ENCODE measurements around the gene RHOH. TPM values are rescaled to one million over a fixed set of nuclear protein-coding genes. Genes with fewer than 3 reads are reported as not detected.
"Not testable (repeated sequence)": the region's sequence is repeated elsewhere in the genome, so short reads cannot be mapped to it uniquely, and the experiment has no call there.

Gene RHOH
- total and polyA plus RNA-seq, 5 donors from 2014 or later = 360 to 645 (median 432) TPM

GRCh38 chr4:40269133-40269532, 72.3 kb downstream of the RHOH start:
- H3K4me3 Mint-ChIP-seq = no peak overlapping the region
- H3K36me3 Mint-ChIP-seq = no peaks in the 10 kb centered on the region
- ATAC-seq (ENCODE audit: low read depth in 2 of 2) = no peak
- H3K4me1 ChIP-seq (ENCODE audit: control insufficient read depth, insufficient read depth, low read length, poor library complexity, severe bottlenecking) = peaks cover 15% of the 10 kb centered on the region
- no peaks in the 10 kb centered on the region for H3K36me3 ChIP-seq (ENCODE audit: control insufficient read depth, insufficient read depth, low read length)
- DNase-seq = no peak
- H3K27ac ChIP-seq (ENCODE audit: insufficient read depth, low read length, poor library complexity, severe bottlenecking) = no peak overlapping the region
- H3K9me3 Mint-ChIP-seq = peaks cover 0 to 2% (median 0%) of the 10 kb centered on the region in 7 donors
- H3K27me3 Mint-ChIP-seq = peaks cover under 1% of the 10 kb centered on the region
- peaks cover 0 to 52% (median 29%) of the 10 kb centered on the region in 4 donors for H3K4me1 Mint-ChIP-seq
- peak overlapping the region in 2 of 3 donors; percentile 32 to 73 for H3K27ac Mint-ChIP-seq
- H3K9me3 ChIP-seq (ENCODE audit: control insufficient read depth in 2 of 2, low read length in 2 of 2) = no peaks in the 10 kb centered on the region
- H3K4me3 ChIP-seq (ENCODE audit: low read depth, low read length) = no peak overlapping the region
- no peaks in the 10 kb centered on the region for H3K27me3 ChIP-seq (ENCODE audit: control insufficient read depth, insufficient read depth, low read length)

GRCh38 chr4:40270609-40271008, 73.8 kb downstream of the RHOH start:
- Histone ChIP-seq H3K9me3 (ENCODE audit: control insufficient read depth in 2 of 2, low read length in 2 of 2) (no peaks in the 10 kb centered on the region), H3K27me3 (ENCODE audit: control insufficient read depth, insufficient read depth, low read length) (no peaks in the 10 kb centered on the region), H3K36me3 (ENCODE audit: control insufficient read depth, insufficient read depth, low read length) (no peaks in the 10 kb centered on the region), H3K4me1 (ENCODE audit: control insufficient read depth, insufficient read depth, low read length, poor library complexity, severe bottlenecking) (peaks cover 10% of the 10 kb centered on the region), H3K4me3 (ENCODE audit: low read depth, low read length) (no peak overlapping the region), H3K27ac (ENCODE audit: insufficient read depth, low read length, poor library complexity, severe bottlenecking) (no peak overlapping the region)
- Mint-ChIP-seq H3K36me3 (no peaks in the 10 kb centered on the region), H3K9me3 (peaks cover 0 to 2% (median 0%) of the 10 kb centered on the region in 7 donors), H3K4me3 (no peak overlapping the region), H3K4me1 (peaks cover 0 to 51% (median 30%) of the 10 kb centered on the region in 4 donors), H3K27me3 (peaks cover 4% of the 10 kb centered on the region), H3K27ac (no peak overlapping the region)
- ATAC-seq (ENCODE audit: low read depth in 2 of 2) = no peak
- DNase-seq = no peak

GRCh38 chr4:40275065-40275730, 78.4 kb downstream of the RHOH start:
- peaks cover 3 to 38% (median 23%) of the 10 kb centered on the region in 4 donors for H3K4me1 Mint-ChIP-seq
- no peaks in the 10 kb centered on the region for H3K9me3 ChIP-seq (ENCODE audit: control insufficient read depth in 2 of 2, low read length in 2 of 2)
- no peak overlapping the region for H3K4me3 ChIP-seq (ENCODE audit: low read depth, low read length)
- H3K36me3 Mint-ChIP-seq = no peaks in the 10 kb centered on the region
- peak overlapping the region in 2 of 4 donors; percentile 27 to 75 for H3K4me3 Mint-ChIP-seq
- H3K27me3 ChIP-seq (ENCODE audit: control insufficient read depth, insufficient read depth, low read length) = no peaks in the 10 kb centered on the region
- no peak overlapping the region for H3K27ac ChIP-seq (ENCODE audit: insufficient read depth, low read length, poor library complexity, severe bottlenecking)
- H3K9me3 Mint-ChIP-seq = peaks cover 0 to 1% (median 0%) of the 10 kb centered on the region in 7 donors
- peaks cover 16% of the 10 kb centered on the region for H3K4me1 ChIP-seq (ENCODE audit: control insufficient read depth, insufficient read depth, low read length, poor library complexity, severe bottlenecking)
- ATAC-seq (ENCODE audit: low read depth in 2 of 2) (no peak), DNase-seq (no peak)
- peaks cover 4% of the 10 kb centered on the region for H3K27me3 Mint-ChIP-seq
- peak overlapping the region; percentile 42 to 83 (median 74) for H3K27ac Mint-ChIP-seq
- H3K36me3 ChIP-seq (ENCODE audit: control insufficient read depth, insufficient read depth, low read length) = no peaks in the 10 kb centered on the region

GRCh38 chr4:40276546-40276945, 79.7 kb downstream of the RHOH start:
- peaks cover 4% of the 10 kb centered on the region for H3K27me3 Mint-ChIP-seq
- no peaks in the 10 kb centered on the region for H3K27me3 ChIP-seq (ENCODE audit: control insufficient read depth, insufficient read depth, low read length)
- no peaks in the 10 kb centered on the region for H3K9me3 ChIP-seq (ENCODE audit: control insufficient read depth in 2 of 2, low read length in 2 of 2)
- H3K27ac ChIP-seq (ENCODE audit: insufficient read depth, low read length, poor library complexity, severe bottlenecking) = no peak overlapping the region
- H3K9me3 Mint-ChIP-seq = peaks cover 0 to 3% (median 0%) of the 10 kb centered on the region in 7 donors
- H3K4me3 ChIP-seq (ENCODE audit: low read depth, low read length) = no peak overlapping the region
- no peak for DNase-seq
- H3K4me1 Mint-ChIP-seq = peaks cover 13 to 49% (median 32%) of the 10 kb centered on the region in 4 donors
- H3K36me3 ChIP-seq (ENCODE audit: control insufficient read depth, insufficient read depth, low read length) = no peaks in the 10 kb centered on the region
- ATAC-seq (ENCODE audit: low read depth in 2 of 2) = no peak
- H3K36me3 Mint-ChIP-seq = peaks cover 3% of the 10 kb centered on the region
- H3K4me3 Mint-ChIP-seq = peak overlapping the region in 1 of 4 donors; percentile 52
- peak overlapping the region in 1 of 3 donors; percentile 52 for H3K27ac Mint-ChIP-seq
- H3K4me1 ChIP-seq (ENCODE audit: control insufficient read depth, insufficient read depth, low read length, poor library complexity, severe bottlenecking) = peaks cover 25% of the 10 kb centered on the region

GRCh38 chr4:40280586-40280985, 83.8 kb downstream of the RHOH start:
- no peaks in the 10 kb centered on the region for H3K27me3 Mint-ChIP-seq
- peaks cover 9% of the 10 kb centered on the region for H3K36me3 Mint-ChIP-seq
- DNase-seq = no peak
- H3K4me1 ChIP-seq (ENCODE audit: control insufficient read depth, insufficient read depth, low read length, poor library complexity, severe bottlenecking) = peaks cover 37% of the 10 kb centered on the region
- no peaks in the 10 kb centered on the region for H3K36me3 ChIP-seq (ENCODE audit: control insufficient read depth, insufficient read depth, low read length)
- H3K9me3 ChIP-seq (ENCODE audit: control insufficient read depth in 2 of 2, low read length in 2 of 2) = no peaks in the 10 kb centered on the region
- peak overlapping the region; percentile 93 to 95 (median 93) for H3K27ac Mint-ChIP-seq
- no peak overlapping the region for H3K27ac ChIP-seq (ENCODE audit: insufficient read depth, low read length, poor library complexity, severe bottlenecking)
- H3K9me3 Mint-ChIP-seq = peaks cover 0 to 4% (median 0%) of the 10 kb centered on the region in 7 donors
- no peak overlapping the region for H3K4me3 Mint-ChIP-seq
- H3K4me3 ChIP-seq (ENCODE audit: low read depth, low read length) = no peak overlapping the region
- no peak for ATAC-seq (ENCODE audit: low read depth in 2 of 2)
- peaks cover 25 to 67% (median 35%) of the 10 kb centered on the region in 4 donors for H3K4me1 Mint-ChIP-seq
- H3K27me3 ChIP-seq (ENCODE audit: control insufficient read depth, insufficient read depth, low read length) = no peaks in the 10 kb centered on the region

- Mint-ChIP-seq H3K4me1 (peaks cover 26 to 70% (median 38%) of the 10 kb centered on the region in 4 donors), H3K27me3 (no peaks in the 10 kb centered on the region), H3K27ac (peak overlapping the region; percentile 93 to 95 (median 93)), H3K36me3 (peaks cover 9% of the 10 kb centered on the region), H3K9me3 (peaks cover 0 to 4% (median 0%) of the 10 kb centered on the region in 7 donors), H3K4me3 (peak overlapping the region in 1 of 4 donors; percentile 38)
- H3K36me3 ChIP-seq (ENCODE audit: control insufficient read depth, insufficient read depth, low read length) = no peaks in the 10 kb centered on the region
- DNase-seq (no peak), ATAC-seq (ENCODE audit: low read depth in 2 of 2) (no peak)
- no peaks in the 10 kb centered on the region for H3K9me3 ChIP-seq (ENCODE audit: control insufficient read depth in 2 of 2, low read length in 2 of 2)
- H3K4me3 ChIP-seq (ENCODE audit: low read depth, low read length) = no peak overlapping the region
- no peak overlapping the region for H3K27ac ChIP-seq (ENCODE audit: insufficient read depth, low read length, poor library complexity, severe bottlenecking)
- peaks cover 35% of the 10 kb centered on the region for H3K4me1 ChIP-seq (ENCODE audit: control insufficient read depth, insufficient read depth, low read length, poor library complexity, severe bottlenecking)
- no peaks in the 10 kb centered on the region for H3K27me3 ChIP-seq (ENCODE audit: control insufficient read depth, insufficient read depth, low read length)
These were observed 84.3 kb downstream of the RHOH start for GRCh38 chr4:40281099-40281498.

- H3K4me1 Mint-ChIP-seq = peaks cover 22 to 68% (median 36%) of the 10 kb centered on the region in 4 donors
- no peak overlapping the region for H3K27ac ChIP-seq (ENCODE audit: insufficient read depth, low read length, poor library complexity, severe bottlenecking)
- H3K36me3 ChIP-seq (ENCODE audit: control insufficient read depth, insufficient read depth, low read length) = no peaks in the 10 kb centered on the region
- peak overlapping the region in 2 of 4 donors; percentile 38 to 61 for H3K4me3 Mint-ChIP-seq
- H3K36me3 Mint-ChIP-seq = peaks cover 9% of the 10 kb centered on the region
- H3K27me3 Mint-ChIP-seq = no peaks in the 10 kb centered on the region
- no peak for DNase-seq
- no peaks in the 10 kb centered on the region for H3K9me3 ChIP-seq (ENCODE audit: control insufficient read depth in 2 of 2, low read length in 2 of 2)
- peaks cover 29% of the 10 kb centered on the region for H3K4me1 ChIP-seq (ENCODE audit: control insufficient read depth, insufficient read depth, low read length, poor library complexity, severe bottlenecking)
- no peak overlapping the region for H3K4me3 ChIP-seq (ENCODE audit: low read depth, low read length)
- peak overlapping the region; percentile 87 to 95 (median 93) for H3K27ac Mint-ChIP-seq
- H3K9me3 Mint-ChIP-seq = peaks cover 0 to 4% (median 0%) of the 10 kb centered on the region in 7 donors
- ATAC-seq (ENCODE audit: low read depth in 2 of 2) = no peak
- no peaks in the 10 kb centered on the region for H3K27me3 ChIP-seq (ENCODE audit: control insufficient read depth, insufficient read depth, low read length)
These were observed 85.1 kb downstream of the RHOH start for GRCh38 chr4:40281913-40282312.

- not testable (repeated sequence) for H3K9me3 Mint-ChIP-seq; ATAC-seq (ENCODE audit: low read depth in 2 of 2); H3K36me3 ChIP-seq (ENCODE audit: control insufficient read depth, insufficient read depth, low read length); H3K27me3 Mint-ChIP-seq; H3K9me3 ChIP-seq (ENCODE audit: control insufficient read depth in 2 of 2, low read length in 2 of 2); H3K4me3 ChIP-seq (ENCODE audit: low read depth, low read length); H3K36me3 Mint-ChIP-seq; DNase-seq; H3K27me3 ChIP-seq (ENCODE audit: control insufficient read depth, insufficient read depth, low read length)
- Histone ChIP-seq H3K4me1 (ENCODE audit: control insufficient read depth, insufficient read depth, low read length, poor library complexity, severe bottlenecking) (peaks cover 29% of the 10 kb centered on the region), H3K27ac (ENCODE audit: insufficient read depth, low read length, poor library complexity, severe bottlenecking) (peak overlapping the region; percentile 91)
- peak overlapping the region; percentile 95 to 98 (median 98) for H3K27ac Mint-ChIP-seq
- H3K4me1 Mint-ChIP-seq = peaks cover 24 to 72% (median 35%) of the 10 kb centered on the region in 4 donors
- H3K4me3 Mint-ChIP-seq = peak overlapping the region in 3 of 4 donors; percentile 75 to 81 (median 78)
These were observed 86.0 kb downstream of the RHOH start for GRCh38 chr4:40282857-40283256.

Data from CD4-positive, CD25-positive, alpha-beta regulatory T cell (primary cell).